Measurements from ENCODE around the gene CASK.
A peak's percentile ranks its signal among the peaks of the same experiment; 100 is the strongest.
"Not testable (repeated sequence)": the region's sequence is repeated elsewhere in the genome, so short reads cannot be mapped to it uniquely, and the experiment has no call there.

Gene CASK

GRCh38 chrX:41516456-41516855, 406.9 kb downstream of the CASK start:
- no peak for DNase-seq (ENCODE audit: low read depth)
- TF ChIP-seq CTCF (IDR thresholded peaks at IDR 0.05; ENCODE audit: low read depth, low read length, missing control alignments): no peak
- no peak overlapping the region for H3K4me3 ChIP-seq (ENCODE audit: low read depth, low read length)

GRCh38 chrX:41515376-41515775, 408.0 kb downstream of the CASK start:
- H3K4me3 ChIP-seq (ENCODE audit: low read depth, low read length): no peak overlapping the region
- TF ChIP-seq CTCF (IDR thresholded peaks at IDR 0.05; ENCODE audit: low read depth, low read length, missing control alignments): no peak
- no peak for DNase-seq (ENCODE audit: low read depth)

GRCh38 chrX:41514179-41514578, 409.2 kb downstream of the CASK start:
- no peak for TF ChIP-seq CTCF (IDR thresholded peaks at IDR 0.05; ENCODE audit: low read depth, low read length, missing control alignments)
- no peak overlapping the region for H3K4me3 ChIP-seq (ENCODE audit: low read depth, low read length)
- DNase-seq (ENCODE audit: low read depth): no peak

GRCh38 chrX:41512853-41513252, 410.5 kb downstream of the CASK start:
- DNase-seq (ENCODE audit: low read depth); H3K4me3 ChIP-seq (ENCODE audit: low read depth, low read length): not testable (repeated sequence)

- TF ChIP-seq CTCF (IDR thresholded peaks at IDR 0.05; ENCODE audit: low read depth, low read length, missing control alignments): no peak
- DNase-seq (ENCODE audit: low read depth): peak; percentile 63
Measured at GRCh38 chrX:41512394-41512793, 411.0 kb downstream of the CASK start.

GRCh38 chrX:41507919-41508318, 415.4 kb downstream of the CASK start:
- no peak for TF ChIP-seq CTCF (IDR thresholded peaks at IDR 0.05; ENCODE audit: low read depth, low read length, missing control alignments)
- H3K4me3 ChIP-seq (ENCODE audit: low read depth, low read length): no peak overlapping the region
- no peak for DNase-seq (ENCODE audit: low read depth)

More at GRCh38 chrX:41512394-41512793, 411.0 kb downstream of the CASK start:
- no peak overlapping the region for H3K4me3 ChIP-seq (ENCODE audit: low read depth, low read length)

- no peak overlapping the region for H3K4me3 ChIP-seq (ENCODE audit: low read depth, low read length)
- DNase-seq (ENCODE audit: low read depth): no peak
- TF ChIP-seq CTCF (IDR thresholded peaks at IDR 0.05; ENCODE audit: low read depth, low read length, missing control alignments): no peak
Measured at GRCh38 chrX:41502004-41502403, 421.4 kb downstream of the CASK start.

GRCh38 chrX:41499984-41500383, 423.4 kb downstream of the CASK start:
- no peak for TF ChIP-seq CTCF (IDR thresholded peaks at IDR 0.05; ENCODE audit: low read depth, low read length, missing control alignments)

More at GRCh38 chrX:41499984-41500383, 423.4 kb downstream of the CASK start:
- H3K4me3 ChIP-seq (ENCODE audit: low read depth, low read length): no peak overlapping the region
- DNase-seq (ENCODE audit: low read depth): no peak

Data from GM12864 (cell line).